ENCODE data around the gene CADM2. TPM values are rescaled to one million over a fixed set of nuclear protein-coding genes. Genes with fewer than 3 reads are reported as not detected.

CADM2 gene
- total and polyA plus RNA-seq, 12 donors = 0.10 to 12.6 (median 2.2) TPM

- no peak for TF ChIP-seq CTCF (IDR thresholded peaks at IDR 0.05)
- no peak for TF ChIP-seq POLR2A (IDR thresholded peaks at IDR 0.05)
- Histone ChIP-seq H3K9me3 (replicated peaks in 1 of 3) (no peaks in the 10 kb centered on the region), H3K36me3 (replicated peaks in 1 of 2) (no peaks in the 10 kb centered on the region), H3K4me3 (no peak overlapping the region), H3K27me3 (no peaks in the 10 kb centered on the region), H3K4me1 (replicated peaks in 1 of 2) (no peaks in the 10 kb centered on the region), H3K27ac (no peak overlapping the region)
- DNase-seq = no peak
- intact Hi-C loops (cut with DNase I) = no loop called here
Observed at GRCh38 chr3:85516146-85516545, 557.4 kb downstream of the CADM2 start.

GRCh38 chr3:85524104-85524503 lies 565.3 kb downstream of the CADM2 start:
- DNase-seq = no peak
- H3K36me3 ChIP-seq (replicated peaks in 1 of 2) = no peaks in the 10 kb centered on the region
- TF ChIP-seq POLR2A (IDR thresholded peaks at IDR 0.05) (no peak), CTCF (IDR thresholded peaks at IDR 0.05) (no peak)
- intact Hi-C loops (cut with DNase I) = no loop called here
- WGBS, 4 donors = 76 to 88% (median 83%) methylated on average over 1 of the region's 1 CpG
- no peak overlapping the region for H3K4me3 ChIP-seq
- no peak overlapping the region for H3K27ac ChIP-seq
- H3K4me1 ChIP-seq (replicated peaks in 1 of 2) = no peaks in the 10 kb centered on the region
- no peaks in the 10 kb centered on the region for H3K9me3 ChIP-seq (replicated peaks in 1 of 3)
- H3K27me3 ChIP-seq = no peaks in the 10 kb centered on the region

GRCh38 chr3:85525264-85525663 lies 566.5 kb downstream of the CADM2 start:
- Histone ChIP-seq H3K27me3 (no peaks in the 10 kb centered on the region), H3K9me3 (replicated peaks in 1 of 3) (no peaks in the 10 kb centered on the region), H3K4me3 (no peak overlapping the region), H3K4me1 (replicated peaks in 1 of 2) (no peaks in the 10 kb centered on the region), H3K36me3 (replicated peaks in 1 of 2) (no peaks in the 10 kb centered on the region), H3K27ac (no peak overlapping the region)
- WGBS, 4 donors = 40 to 61% (median 51%) methylated on average over 1 of the region's 1 CpG
- no peak for DNase-seq
- intact Hi-C loops (cut with DNase I) = no loop called here
- no peak for TF ChIP-seq POLR2A (IDR thresholded peaks at IDR 0.05)
- no peak for TF ChIP-seq CTCF (IDR thresholded peaks at IDR 0.05)

- Histone ChIP-seq H3K36me3 (replicated peaks in 1 of 2) (no peaks in the 10 kb centered on the region), H3K27ac (no peak overlapping the region), H3K9me3 (replicated peaks in 1 of 3) (no peaks in the 10 kb centered on the region), H3K27me3 (no peaks in the 10 kb centered on the region), H3K4me1 (replicated peaks in 1 of 2) (no peaks in the 10 kb centered on the region), H3K4me3 (no peak overlapping the region)
- TF ChIP-seq POLR2A (IDR thresholded peaks at IDR 0.05) (no peak), CTCF (IDR thresholded peaks at IDR 0.05) (no peak)
- DNase-seq = no peak
- WGBS, 4 donors = 81 to 85% (median 83%) methylated on average over 2 of the region's 2 CpGs
- intact Hi-C loops (cut with DNase I) = no loop called here
Observed at GRCh38 chr3:85533586-85533985, 574.8 kb downstream of the CADM2 start.

All from adrenal gland (tissue), 12 donors.